HCT116 (cell line): ENCODE data around the gene FUT9.

Experiments
- CBX3 ChIP-seq: IDR thresholded peaks from 2 replicates; pipeline ENCODE4 v1.6.1; 2012; ENCODE audit warnings: low read depth
- CTCF ChIP-seq, 3 experiments: fragments of 200-600 bp in 1 of 3; sonication (generic) in 1 of 3; IDR thresholded peaks in 2 of 3; conservative IDR thresholded peaks in 1 of 3; 2 replicates each; pipeline ENCODE4 v1.5.1; 2012 to 2017; ENCODE audit warnings: low read depth in 2 of 3, low read length in 2 of 3, antibody characterized with exemption in 1 of 3, borderline replicate concordance in 1 of 3, control low read depth in 1 of 3, mild to moderate bottlenecking in 1 of 3, mixed read lengths in 1 of 3, mixed run types in 1 of 3, moderate library complexity in 1 of 3; ENCODE audit not compliant: insufficient read depth in 1 of 3

DNA sequence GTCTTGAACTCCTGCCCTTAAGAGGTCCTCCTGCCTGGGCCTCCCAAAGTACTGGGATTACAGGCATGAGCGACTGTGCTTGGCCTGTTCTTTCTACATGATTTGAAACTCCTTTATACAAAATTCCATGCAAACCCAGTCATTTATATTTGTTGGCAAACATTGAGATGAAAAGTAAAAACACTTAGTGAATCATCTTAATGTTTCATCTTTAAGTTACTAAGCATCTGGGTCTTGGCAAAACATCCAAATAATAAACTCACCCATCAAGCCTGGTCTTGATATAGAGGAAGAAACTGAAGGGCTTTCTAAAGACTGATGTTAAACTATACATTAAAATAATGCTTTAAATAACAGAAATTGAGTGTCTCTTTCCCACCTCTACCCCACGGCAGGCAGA lies 95.1 kb downstream of the FUT9 start:
- no peak for TF ChIP-seq CBX3
- no peak for TF ChIP-seq CTCF (IDR thresholded peaks at IDR 0.05 in 2 of 3, conservative IDR thresholded peaks at IDR 0.05 in 1 of 3; ENCODE audit: borderline replicate concordance in 1 of 3, insufficient read depth in 1 of 3, low read depth in 2 of 3, low read length in 2 of 3)
